GM21528 (cell line): ENCODE measurements around the gene EGFLAM.

ENCODE experiments used
- ATAC-seq: cut with Tn5 transposase; IDR thresholded peaks from one replicate; pipeline ENCODE4 v1.9.1; 2021; ENCODE audit warnings: mild to moderate bottlenecking, moderate library complexity; ENCODE audit not compliant: unreplicated experiment, low FRiP score

Gene EGFLAM

DNA sequence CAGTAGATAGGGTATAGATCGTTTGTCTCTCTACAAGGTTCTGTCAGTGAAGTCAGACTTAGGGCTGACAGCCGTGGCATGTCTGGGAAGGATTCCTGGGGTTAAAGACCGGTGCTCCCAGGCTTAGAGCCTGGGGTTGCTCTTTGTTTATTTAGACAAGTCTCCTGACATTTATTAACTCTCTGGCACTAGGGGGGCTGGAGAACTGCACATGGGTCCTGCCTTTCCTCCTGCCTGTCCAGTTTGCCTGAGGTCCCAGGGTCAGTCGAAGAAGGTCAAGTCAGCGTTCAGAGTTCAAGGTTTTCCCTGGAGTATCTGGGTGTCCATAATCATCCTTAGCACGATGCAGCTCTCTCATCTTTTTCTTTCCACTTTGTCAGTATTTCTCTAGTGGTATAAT lies 5.6 kb downstream of the EGFLAM start:
- no peak for ATAC-seq

- peak; percentile 92 for ATAC-seq
Measured at GRCh38 chr5:38265546-38266179, 7.3 kb downstream of the EGFLAM start.

DNA sequence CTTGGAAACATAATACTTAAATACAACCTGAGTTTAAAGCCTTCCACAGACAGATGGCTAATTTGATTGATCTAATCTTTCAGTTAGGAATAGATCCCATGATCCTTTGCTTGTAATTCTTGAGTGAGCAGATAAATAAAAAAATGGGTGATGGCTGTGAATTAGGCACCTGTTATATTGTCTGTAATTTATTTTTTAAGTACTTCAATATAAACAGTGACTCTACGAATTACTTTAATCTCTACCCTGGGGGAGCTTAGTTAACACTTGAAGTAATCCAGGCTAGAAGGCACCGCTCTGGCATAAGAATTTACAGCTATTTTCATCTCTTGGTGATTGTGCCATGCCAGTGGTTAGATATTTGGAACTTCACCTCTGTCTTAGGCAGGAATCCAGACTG lies 9.0 kb downstream of the EGFLAM start:
- no peak for ATAC-seq

DNA sequence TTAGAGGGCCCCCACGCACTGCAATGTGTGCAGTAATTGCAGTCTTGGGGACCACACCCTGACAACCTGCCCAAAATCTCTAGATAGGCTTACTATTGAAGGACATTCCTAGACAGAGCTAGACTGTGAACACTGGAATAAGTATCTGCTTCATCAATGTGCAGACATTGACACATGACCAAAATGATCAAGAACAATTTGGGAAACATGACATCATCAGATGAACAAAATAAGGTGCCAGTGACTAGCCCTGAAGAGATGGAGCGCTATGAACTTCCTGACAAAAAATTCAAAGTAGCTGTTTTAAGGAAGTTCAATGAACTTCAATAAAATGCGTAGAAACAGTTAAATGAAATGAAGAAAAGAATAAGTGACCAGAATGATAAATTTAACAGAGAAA lies 15.3 kb downstream of the EGFLAM start:
- ATAC-seq = no peak

GRCh38 chr5:38274370-38274769 lies 16.0 kb downstream of the EGFLAM start:
- ATAC-seq = no peak

GRCh38 chr5:38284384-38284783 lies 26.0 kb downstream of the EGFLAM start:
- ATAC-seq = no peak

- ATAC-seq = no peak
Measured at GRCh38 chr5:38285226-38285625, 26.9 kb downstream of the EGFLAM start.

DNA sequence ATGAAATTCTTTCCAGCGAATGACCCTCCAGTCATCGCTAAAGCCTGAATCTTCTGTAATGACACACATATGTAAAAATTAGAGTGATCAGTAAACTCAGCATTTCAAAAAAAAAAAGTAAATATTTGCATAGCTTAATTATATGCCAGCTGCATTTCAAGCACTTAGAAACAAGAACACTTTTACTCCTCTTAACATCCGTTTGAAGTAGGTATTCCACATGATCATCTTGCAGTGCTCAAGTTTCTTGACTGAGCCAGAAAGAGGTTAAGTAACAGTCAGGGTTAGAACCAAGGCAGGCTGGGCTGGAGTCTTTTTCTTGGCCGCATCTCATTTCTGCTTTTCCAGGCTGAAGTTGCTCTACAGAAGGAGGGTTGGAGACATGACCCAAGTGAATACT lies 27.6 kb downstream of the EGFLAM start:
- no peak for ATAC-seq

DNA sequence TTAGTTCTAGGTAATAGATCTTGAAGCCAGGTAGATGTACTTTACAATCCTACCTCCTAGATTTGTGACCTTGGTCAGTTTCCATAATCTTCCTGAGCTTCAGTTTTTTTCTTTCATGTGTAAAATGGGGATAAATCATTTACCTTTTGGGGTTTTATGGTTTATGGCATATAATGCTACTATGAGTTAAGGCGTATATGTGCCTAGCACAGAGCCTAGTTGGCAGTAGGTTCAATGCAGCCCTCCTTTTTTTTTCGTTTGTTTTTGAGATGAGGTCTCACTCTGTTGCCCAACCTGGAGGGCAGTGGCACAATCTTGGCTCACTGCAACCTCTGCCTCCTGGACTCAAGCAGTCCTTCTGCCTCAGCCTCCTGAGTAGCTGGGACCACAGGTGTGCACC lies 28.8 kb downstream of the EGFLAM start:
- ATAC-seq = no peak

DNA sequence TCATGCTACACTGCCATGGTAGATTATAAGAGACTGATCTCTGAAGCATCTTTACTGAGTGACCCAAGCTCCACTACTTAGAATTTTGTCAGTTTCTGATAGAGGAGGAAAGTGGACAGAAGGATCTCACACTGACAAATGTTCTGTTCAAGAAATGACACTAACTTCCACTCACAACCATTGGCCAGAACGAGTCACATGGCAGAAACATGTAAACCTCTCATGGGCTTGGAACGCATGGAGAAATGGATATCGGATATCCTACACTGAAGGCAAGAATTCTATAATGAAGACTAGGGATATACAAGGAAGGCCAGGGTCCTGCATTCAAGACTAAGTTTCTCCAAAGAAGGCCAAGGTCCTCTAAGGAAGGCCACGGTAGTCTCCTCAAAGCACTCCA lies 31.1 kb downstream of the EGFLAM start:
- ATAC-seq = no peak

GRCh38 chr5:38290028-38290653 lies 31.8 kb downstream of the EGFLAM start:
- no peak for ATAC-seq

DNA sequence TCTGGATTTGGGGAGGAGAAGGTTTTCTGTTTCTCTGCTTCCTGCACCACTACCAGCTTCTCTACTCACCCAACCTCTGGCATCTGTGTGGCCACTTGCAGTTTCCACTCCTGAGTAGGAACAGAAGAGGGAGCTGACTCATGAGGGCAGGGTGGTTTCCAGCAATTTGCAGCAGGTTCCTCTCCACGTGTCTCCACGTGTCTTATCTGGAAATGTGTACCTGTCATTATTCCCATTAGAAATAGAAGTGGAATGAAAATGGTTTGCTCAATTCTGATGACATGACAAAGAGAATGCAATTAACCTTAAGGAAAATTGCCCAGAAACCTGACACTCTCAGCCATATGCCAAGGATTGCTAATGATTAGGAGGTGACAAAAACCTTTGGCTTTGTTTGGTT lies 33.0 kb downstream of the EGFLAM start:
- ATAC-seq = no peak

DNA sequence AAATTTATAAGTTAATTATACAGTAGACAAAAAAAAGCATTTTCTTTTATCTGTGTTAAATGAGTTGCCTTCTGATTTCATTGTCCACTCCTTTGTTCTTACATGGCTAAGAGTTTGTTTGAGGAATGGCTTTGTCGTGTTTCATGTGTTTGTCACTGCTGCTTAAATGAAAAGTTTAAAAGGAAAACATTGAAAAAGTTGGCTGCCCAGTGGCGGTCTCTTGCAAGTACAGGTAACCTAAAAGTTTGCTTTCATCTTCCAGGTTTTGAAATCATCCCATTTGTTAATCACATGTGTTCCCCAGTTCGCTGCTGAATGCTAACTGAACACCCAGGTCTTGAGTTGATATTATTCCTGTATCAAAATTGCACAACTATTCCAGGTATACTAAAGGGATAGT lies 33.9 kb downstream of the EGFLAM start:
- no peak for ATAC-seq

GRCh38 chr5:38295751-38296150 lies 37.4 kb downstream of the EGFLAM start:
- no peak for ATAC-seq

GRCh38 chr5:38297830-38298608 lies 39.7 kb downstream of the EGFLAM start:
- no peak for ATAC-seq

GRCh38 chr5:38299585-38299984 lies 41.2 kb downstream of the EGFLAM start:
- ATAC-seq = no peak

DNA sequence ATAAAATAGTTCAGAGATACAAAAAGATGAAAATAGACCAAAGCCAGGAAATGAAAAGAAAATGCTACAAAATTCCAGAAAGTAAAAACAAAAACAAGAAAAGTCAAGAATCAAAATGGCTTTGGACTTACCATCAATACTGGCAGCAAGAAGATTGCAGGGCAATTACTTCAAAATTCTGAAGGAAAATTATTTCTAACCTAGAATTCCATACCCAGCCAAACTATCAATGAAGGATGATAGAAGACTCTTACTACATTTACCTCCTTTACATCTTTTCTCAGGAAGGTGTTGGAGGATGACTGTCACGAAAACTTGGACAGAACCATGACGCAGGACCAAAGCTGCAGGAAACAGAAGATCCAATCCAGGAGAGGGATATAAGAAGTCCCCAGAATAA lies 46.8 kb downstream of the EGFLAM start:
- ATAC-seq = no peak

DNA sequence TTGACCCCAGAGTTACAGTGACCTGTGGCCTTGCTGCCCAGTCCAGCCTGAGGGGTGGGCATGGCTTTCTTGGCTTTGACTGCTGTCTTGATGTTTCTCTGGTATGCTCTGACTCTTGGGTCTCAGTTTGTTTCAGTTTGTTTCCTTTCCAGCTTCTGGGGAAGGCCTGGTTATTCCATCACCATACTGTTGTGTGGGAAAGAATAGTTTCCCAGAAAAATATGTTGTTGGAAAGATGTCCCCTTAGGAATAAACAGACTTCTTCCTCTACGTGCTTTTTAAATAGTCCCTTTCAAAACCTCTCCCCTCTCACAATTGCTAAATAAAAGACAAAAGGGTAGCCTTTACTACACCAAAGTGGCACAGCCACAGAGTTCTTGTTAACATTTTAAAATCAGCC lies 49.5 kb downstream of the EGFLAM start:
- ATAC-seq = no peak

GRCh38 chr5:38316544-38317224 lies 58.3 kb downstream of the EGFLAM start:
- no peak for ATAC-seq

- ATAC-seq = no peak
Measured at GRCh38 chr5:38317868-38318267, 59.5 kb downstream of the EGFLAM start.

DNA sequence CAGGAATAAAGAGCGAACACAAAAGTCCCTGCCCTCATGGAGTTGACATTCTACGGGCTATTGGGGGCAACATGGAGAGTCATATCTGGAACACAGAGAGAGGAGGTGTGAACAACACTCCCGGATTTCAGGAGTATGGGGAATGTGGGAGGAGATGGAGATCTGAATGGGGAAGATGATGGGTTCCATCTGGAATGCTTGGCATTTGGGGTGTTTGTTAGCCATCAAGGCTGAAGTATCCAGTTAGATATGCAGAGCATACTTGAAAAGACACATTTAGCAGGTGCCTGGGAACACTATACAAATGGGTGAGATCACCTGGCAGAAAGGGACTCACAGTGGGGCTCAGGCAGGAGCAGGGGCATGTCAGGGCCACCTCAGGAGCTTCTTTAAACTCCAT lies 61.1 kb downstream of the EGFLAM start:
- no peak for ATAC-seq
